Progenitor cell of endocrine pancreas (in vitro differentiated cells): ENCODE data around the gene ARRB2. TPM values are rescaled to one million over a fixed set of nuclear protein-coding genes. Genes with fewer than 3 reads are reported as not detected.
"Not testable (repeated sequence)": the region's sequence is repeated elsewhere in the genome, so short reads cannot be mapped to it uniquely, and the experiment has no call there.

Experiments used
- DNase-seq: peaks from one replicate; pipeline ENCODE4 v3.0.0; 2021; ENCODE audit warnings: low spot score; ENCODE audit not compliant: unreplicated experiment
- H3K27ac Mint-ChIP-seq: 2 replicates; pipeline ENCODE4 v1.8.0; 2021; ENCODE audit warnings: mild to moderate bottlenecking, moderate library complexity, mixed read lengths
- H3K27me3 Mint-ChIP-seq: 2 replicates; pipeline ENCODE4 v1.8.0; 2021; ENCODE audit warnings: mixed read lengths
- H3K36me3 Mint-ChIP-seq: 2 replicates; pipeline ENCODE4 v1.8.0; 2022; ENCODE audit warnings: mixed read lengths; ENCODE audit not compliant: insufficient read depth
- H3K4me1 Mint-ChIP-seq: 2 replicates; pipeline ENCODE4 v1.8.0; 2021; ENCODE audit warnings: low read depth, mixed read lengths
- H3K4me3 Mint-ChIP-seq: 2 replicates; pipeline ENCODE4 v1.8.0; 2021; ENCODE audit warnings: low read depth, mild to moderate bottlenecking, moderate library complexity, mixed read lengths
- H3K9me3 Mint-ChIP-seq: 2 replicates; pipeline ENCODE4 v1.8.0; 2021; ENCODE audit warnings: low read depth, mixed read lengths
- CTCF ChIP-seq: fragments of 200-600 bp; sonication (generic); IDR thresholded peaks from one replicate; pipeline ENCODE4 v1.5.0; 2021; ENCODE audit warnings: antibody characterized with exemption, mild to moderate bottlenecking; ENCODE audit not compliant: unreplicated experiment
- total RNA-seq: library from RNA; stranded (reverse); gene quantifications from 2 replicates; pipeline ENCODE4 v1.2.1, GENCODE V29; 2021

The ARRB2 gene
- total RNA-seq, 1 donor from 2014 or later: 52.6 TPM

GRCh38 chr17:4711661-4712181, 1.3 kb downstream of the ARRB2 start:
- Mint-ChIP-seq H3K4me3 (peak overlapping the region; percentile 72), H3K9me3 (no peaks in the 10 kb centered on the region), H3K36me3 (no peaks in the 10 kb centered on the region), H3K27me3 (no peaks in the 10 kb centered on the region), H3K27ac (no peak overlapping the region), H3K4me1 (peaks cover 6% of the 10 kb centered on the region)
- no peak for TF ChIP-seq CTCF
- no peak for DNase-seq

GRCh38 chr17:4712526-4712925, 2.1 kb downstream of the ARRB2 start:
- peaks cover 6% of the 10 kb centered on the region for H3K4me1 Mint-ChIP-seq
- H3K9me3 Mint-ChIP-seq: no peaks in the 10 kb centered on the region
- H3K4me3 Mint-ChIP-seq: no peak overlapping the region
- no peaks in the 10 kb centered on the region for H3K27me3 Mint-ChIP-seq
- DNase-seq: no peak
- TF ChIP-seq CTCF: no peak
- no peaks in the 10 kb centered on the region for H3K36me3 Mint-ChIP-seq
- H3K27ac Mint-ChIP-seq: no peak overlapping the region

- not testable (repeated sequence) for H3K4me1 Mint-ChIP-seq, H3K27ac Mint-ChIP-seq, H3K4me3 Mint-ChIP-seq, H3K9me3 Mint-ChIP-seq, H3K36me3 Mint-ChIP-seq, DNase-seq, H3K27me3 Mint-ChIP-seq
These were observed 4.1 kb downstream of the ARRB2 start for GRCh38 chr17:4714340-4715062.

GRCh38 chr17:4715063-4715744, 4.8 kb downstream of the ARRB2 start:
- peaks cover 2% of the 10 kb centered on the region for H3K36me3 Mint-ChIP-seq
- no peak overlapping the region for H3K27ac Mint-ChIP-seq
- no peaks in the 10 kb centered on the region for H3K9me3 Mint-ChIP-seq
- H3K4me1 Mint-ChIP-seq: peaks cover 2% of the 10 kb centered on the region
- TF ChIP-seq CTCF: no peak
- no peak for DNase-seq
- no peaks in the 10 kb centered on the region for H3K27me3 Mint-ChIP-seq
- H3K4me3 Mint-ChIP-seq: no peak overlapping the region

GRCh38 chr17:4716081-4716480, 5.6 kb downstream of the ARRB2 start:
- Mint-ChIP-seq H3K36me3 (peaks cover 2% of the 10 kb centered on the region), H3K4me1 (peaks cover 4% of the 10 kb centered on the region), H3K27me3 (no peaks in the 10 kb centered on the region), H3K27ac (no peak overlapping the region), H3K4me3 (no peak overlapping the region), H3K9me3 (no peaks in the 10 kb centered on the region)
- TF ChIP-seq CTCF: no peak
- no peak for DNase-seq
